CD4-positive, alpha-beta T cell treated with Interferon gamma for 1 hour (primary cell): ENCODE results near the gene TSPAN33.
"Not testable (repeated sequence)": the region's sequence is repeated elsewhere in the genome, so short reads cannot be mapped to it uniquely, and the experiment has no call there.

Experiments
- DNase-seq: peaks from one replicate; pipeline ENCODE4 v3.0.0-alpha.2; 2020

The TSPAN33 gene

DNA sequence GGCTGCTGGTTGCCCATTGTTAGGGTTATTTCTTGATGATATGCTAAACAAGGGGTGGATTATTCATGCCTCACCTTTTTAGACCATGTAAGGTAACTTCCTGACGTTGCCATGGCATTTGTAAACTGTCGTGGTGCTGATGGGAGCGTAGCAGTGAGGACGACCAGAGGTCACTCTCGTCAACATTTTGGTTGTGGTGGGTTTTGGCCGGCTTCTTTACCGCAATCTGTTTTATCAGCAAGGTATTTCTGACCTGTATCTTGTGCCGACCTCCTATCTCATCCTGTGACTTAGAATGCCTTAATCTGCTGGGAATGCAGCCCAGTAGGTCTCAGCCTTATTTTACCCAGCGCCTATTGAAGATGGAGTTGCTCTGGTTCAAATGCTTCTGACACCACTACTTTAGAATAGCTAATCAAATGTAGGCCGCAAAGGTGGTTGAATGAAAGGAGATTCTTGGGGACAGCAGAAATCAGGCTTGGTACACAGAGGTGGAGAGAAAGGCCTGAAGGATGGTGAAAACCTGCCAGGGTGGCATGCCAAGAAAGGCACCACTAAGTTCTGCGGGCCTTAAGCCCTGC lies 26.0 kb downstream of the TSPAN33 start:
- no peak for DNase-seq

DNA sequence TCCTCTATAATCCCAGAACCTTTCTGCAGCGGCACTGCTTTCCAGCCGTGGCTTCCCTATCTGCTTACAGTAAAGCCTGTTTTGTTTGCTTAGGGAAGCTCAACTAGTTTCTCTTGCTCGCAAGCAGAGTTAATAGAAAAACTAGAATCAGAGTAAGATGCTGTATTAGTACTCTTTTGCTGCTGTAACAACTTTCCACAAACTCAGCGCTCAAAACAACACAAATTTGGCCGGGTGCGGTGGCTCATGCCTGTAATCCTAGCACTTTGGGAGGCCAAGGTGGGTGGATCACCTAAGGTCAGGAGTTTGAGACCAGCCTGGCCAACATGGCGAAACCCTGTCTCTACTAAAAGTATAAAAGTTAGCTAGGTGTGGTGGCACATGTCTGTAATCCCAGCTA lies 29.4 kb downstream of the TSPAN33 start:
- not testable (repeated sequence) for DNase-seq

DNA sequence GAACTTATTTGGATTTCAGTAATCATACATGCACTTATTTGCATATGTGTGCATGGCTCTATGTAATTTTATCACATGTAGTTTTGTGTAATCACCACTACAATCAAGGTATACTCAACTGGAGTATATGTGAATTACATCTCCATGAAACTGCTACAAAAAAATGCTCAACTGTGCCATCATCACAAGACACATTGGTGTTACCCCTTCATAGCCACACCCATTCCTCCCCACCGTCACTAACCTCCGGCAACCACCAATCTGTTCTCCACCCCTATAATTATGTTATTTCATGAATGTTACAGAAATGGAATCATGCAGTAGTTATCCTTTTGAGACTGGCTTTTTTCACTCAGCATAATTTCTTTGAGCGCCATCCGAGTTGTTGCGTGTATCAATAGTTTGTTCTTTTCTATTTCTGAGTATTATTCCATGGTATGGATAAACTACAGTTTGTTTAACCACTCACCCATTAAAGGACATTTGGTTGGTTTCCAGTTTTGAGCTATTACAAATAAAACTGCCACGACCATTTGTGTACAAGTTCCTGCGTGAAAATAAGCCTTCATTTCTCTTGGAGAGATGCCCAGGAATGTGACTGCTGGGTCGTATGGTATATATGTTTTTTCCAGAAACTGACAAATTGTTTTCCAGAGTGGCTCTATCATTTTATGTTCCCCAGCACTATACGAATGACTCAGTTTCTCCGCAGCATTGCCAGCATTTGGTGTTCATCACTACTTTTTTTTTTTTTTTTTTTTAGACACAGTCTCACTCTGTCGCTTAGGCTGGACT lies 32.6 kb downstream of the TSPAN33 start:
- no peak for DNase-seq

DNA sequence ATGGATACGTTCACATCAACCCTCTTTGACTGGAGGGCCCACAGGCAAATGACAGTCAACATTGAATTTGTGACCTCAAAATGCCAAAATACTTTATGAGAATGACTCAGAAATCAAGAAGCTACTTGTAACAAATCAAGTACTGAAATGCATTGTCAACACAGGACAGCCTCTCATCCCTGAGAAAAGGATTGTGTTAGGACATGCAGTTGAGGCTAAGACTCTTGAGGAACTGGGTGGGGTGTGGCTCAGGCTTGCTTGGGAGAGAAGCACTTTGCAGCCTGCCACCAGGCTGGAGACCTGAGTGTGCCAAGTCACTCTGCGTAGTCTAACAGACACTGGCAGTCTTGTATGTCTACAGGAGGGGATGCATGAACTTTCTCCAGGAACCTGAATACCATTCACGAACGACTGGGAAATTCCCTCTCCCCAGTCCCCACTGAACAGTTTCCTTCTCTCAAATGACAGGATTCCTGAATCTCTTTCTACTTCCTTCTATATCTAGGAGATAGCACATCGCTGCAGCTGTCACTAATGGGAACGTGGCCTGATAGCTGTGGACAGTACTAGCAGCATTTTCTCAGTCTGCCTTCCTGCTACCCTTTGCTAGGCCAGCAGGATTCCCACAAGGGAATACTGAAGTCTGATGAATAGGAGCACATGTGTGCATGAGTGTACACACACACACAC lies 40.6 kb downstream of the TSPAN33 start:
- DNase-seq = no peak

DNA sequence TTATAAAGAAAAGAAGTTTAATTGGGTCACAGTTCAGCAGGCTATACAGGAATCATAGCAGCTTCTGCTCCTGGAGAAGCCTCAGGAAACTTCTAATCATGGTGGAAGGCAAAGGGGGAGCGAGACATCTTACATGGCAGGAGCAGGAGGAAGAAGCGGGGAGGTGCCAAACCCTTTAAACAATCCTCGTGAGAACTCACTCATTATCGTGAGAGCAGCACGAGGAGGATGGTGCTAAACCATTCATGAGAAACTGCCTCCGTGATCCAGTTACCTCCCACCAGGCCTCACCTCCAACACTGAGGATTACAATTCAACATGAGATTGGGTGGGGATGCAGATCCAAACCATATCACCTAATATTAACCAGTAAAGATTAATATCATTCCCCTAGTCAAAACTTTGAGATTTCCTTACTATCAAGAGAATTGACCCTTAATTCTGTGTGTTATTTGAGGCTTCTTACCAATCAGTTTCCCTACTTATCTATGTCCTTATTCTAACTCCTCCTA lies 42.3 kb downstream of the TSPAN33 start:
- no peak for DNase-seq

DNA sequence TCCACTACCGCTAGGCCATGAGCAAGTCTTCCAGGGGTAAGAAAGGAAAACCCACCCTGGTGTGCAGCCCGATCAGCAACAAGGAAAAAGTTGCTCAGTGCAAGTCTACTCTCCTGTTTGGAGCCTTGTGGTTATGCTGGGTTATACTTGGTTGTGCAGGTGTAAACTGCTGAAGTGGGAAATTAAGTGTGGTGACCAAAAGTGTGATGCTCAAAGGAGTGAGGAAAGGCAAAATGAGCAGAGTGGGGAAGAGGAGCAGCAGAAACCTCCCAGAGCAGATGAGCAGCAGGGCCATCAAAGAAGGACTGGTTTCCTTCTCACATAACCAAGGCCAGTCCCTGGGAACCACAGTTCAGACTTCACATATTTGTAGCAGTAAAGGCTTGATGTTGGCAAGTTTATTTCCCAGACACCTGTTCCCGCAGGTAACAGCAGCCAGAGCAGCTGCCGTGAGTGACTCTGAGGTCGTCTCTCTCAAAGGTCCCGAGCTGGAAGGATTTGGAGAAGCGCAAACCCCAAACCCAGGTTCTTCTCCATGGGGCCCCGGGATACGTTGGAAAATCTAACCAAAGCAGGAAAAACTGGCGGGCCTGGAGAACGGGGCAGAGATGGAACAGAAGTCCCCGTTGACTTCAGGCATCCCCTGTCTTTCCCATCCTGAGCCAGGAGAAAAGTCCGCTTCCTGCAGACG lies 43.3 kb downstream of the TSPAN33 start:
- no peak for DNase-seq

DNA sequence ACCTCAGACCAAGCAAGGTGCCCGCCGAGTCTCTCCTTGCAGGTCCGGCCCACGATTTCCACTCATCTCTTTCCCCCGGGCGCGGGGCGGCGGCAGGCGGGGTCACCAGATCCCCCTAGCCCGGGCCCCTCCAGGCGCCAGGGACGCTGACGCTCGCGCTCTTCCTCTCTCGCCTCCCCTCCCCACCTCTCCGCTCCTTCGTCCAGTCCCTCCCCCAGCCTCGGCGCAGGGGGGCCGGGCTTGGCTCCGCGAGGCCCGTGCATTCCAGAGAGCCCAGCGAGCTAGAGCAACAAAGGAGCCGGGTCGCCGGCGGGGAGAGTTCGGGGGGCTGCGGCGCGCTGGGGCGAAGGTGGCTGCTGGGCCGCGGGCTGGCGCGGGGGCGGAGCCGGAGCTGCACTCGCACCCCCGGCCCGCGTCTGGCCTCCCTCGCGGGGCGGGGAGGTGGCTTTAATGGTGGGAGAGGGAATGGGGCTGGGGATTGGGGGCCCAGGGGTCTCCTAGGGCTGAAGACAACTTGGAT lies 43.9 kb downstream of the TSPAN33 start, which contains the start of gene SMO:
Gene SMO, plus strand, starts transcription at position 262 of the 520 bp plus-strand sequence. CDS start 519 bp downstream, outside the sequence.
- DNase-seq = no peak

DNA sequence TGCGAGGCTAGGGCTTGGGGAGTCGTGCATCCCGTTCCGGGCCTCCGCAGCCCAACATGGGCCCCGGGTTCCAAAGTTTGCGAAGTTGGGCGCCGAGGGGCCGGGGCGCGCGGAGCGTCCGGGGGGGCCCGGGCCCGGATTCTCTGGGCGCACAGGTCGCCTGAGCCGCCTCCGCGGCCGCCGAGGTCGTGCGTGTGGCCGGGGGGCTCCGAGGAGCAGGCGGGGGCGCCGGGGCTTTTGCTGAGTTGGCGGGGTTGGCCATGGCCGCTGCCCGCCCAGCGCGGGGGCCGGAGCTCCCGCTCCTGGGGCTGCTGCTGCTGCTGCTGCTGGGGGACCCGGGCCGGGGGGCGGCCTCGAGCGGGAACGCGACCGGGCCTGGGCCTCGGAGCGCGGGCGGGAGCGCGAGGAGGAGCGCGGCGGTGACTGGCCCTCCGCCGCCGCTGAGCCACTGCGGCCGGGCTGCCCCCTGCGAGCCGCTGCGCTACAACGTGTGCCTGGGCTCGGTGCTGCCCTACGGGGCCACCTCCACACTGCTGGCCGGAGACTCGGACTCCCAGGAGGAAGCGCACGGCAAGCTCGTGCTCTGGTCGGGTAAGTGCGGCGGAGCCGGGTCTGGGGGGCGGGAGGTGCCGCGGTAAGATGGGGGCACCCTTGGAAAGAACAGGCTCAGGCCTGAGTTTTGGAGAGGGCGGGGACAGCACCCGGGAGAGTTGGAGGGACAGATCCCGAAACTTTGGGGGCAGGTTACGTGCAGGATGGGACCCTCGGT lies 44.6 kb downstream of the TSPAN33 start:
- no peak for DNase-seq

DNA sequence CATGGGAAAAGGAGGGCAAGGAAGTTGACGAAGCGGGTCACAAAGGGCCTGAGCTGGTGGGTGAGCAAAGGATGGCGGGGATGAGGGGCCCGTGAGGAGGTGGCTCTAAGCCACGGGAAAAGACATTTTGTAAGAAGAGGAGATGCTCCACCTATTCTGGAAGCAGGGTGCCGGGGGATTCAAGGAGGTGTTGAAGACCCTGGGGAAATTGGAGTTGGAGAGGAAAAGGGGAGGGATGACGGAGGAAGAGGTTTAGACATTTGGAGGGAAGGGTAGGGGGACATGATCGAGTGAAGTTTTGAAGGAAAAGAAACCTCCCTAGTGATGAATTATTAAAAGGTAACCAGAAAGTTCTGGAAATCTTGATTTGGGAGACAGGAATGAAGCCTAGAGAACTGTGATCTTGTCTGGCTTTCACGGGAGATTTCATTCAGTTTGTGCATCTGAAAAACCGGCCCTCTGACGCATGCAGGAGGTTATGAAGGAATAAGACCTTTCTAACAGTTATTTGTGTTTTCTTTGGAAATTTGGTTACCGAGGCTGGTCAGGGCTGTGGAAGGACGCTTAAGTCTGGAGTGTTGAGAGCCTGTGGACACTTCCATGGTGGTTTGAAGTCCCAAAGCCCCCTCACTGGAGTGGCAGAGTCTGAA lies 45.3 kb downstream of the TSPAN33 start:
- no peak for DNase-seq

DNA sequence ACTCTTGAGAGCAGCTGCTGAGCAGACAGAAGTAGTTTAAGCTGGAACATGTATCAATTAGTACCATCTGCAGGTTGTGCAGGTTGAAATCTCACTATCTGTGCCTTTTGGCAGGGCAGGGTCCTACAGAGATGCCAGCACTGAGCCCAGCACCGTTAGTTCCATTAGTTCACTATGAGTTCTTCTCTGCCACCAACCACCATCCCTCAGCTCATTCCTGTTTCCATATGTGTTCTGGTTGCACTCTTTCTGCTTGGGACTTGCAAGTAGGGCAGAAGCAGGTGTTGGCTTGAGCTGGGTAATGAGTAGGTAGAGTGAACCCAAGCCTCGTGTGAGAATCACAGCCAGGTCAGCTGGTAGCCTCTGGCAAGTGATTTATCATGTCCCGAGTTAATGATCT lies 46.8 kb downstream of the TSPAN33 start:
- DNase-seq = no peak

DNA sequence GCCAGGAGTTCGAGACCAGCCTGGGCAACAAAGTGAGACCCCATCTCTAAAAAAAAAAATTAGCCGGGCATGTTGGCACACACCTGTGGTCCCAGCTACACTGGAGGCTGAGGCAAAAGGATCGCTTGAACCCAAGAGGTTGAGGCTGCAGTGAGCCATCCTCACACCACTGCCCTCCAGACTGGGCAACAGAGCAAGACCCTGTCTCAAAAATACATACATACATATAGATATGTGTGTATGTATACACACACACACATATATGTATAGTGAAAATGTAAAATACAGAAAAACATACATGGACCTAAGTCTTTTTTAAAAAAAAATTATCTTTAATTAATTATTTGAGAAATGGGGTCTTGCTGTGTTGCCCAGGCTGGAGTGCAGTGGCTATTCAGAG lies 49.4 kb downstream of the TSPAN33 start:
- no peak for DNase-seq

DNA sequence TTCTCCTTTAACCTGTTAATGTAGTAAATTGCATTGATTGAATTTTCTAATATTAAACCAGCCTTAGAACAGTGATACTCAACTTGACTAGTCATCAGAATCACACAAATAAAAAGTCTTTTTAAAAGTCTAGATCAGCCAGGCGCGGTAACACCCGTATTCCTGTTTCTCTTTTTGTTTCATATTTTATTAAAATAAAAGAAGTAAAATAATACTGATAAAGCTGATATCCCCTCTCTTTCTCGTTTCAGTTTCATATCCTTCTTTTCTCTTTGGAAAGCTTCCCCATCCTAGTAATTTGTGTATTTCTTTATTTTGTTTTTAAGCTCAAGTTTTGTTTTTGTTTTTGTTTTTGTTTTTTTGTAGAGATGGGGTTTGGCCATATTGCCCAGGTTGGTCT lies 53.3 kb downstream of the TSPAN33 start:
- DNase-seq = no peak

DNA sequence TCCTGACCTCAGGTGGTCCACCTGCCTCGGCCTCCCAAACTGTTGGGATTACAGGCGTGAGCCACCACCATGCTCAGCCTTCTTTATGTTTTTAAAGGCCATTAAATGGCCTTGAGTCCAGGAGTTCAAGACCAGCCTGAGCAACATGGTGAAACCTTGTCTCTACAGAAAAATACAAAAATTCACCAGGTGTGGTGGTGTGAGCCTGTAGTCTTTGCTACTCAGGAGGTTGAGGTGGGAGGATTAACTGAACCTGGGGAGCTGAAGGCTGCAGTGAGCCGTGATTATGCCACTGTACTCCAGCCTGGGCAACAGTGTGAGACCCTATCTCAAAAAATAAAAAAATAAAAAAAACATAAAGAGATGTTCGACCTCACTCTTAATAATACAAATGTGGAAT lies 54.9 kb downstream of the TSPAN33 start:
- no peak for DNase-seq

DNA sequence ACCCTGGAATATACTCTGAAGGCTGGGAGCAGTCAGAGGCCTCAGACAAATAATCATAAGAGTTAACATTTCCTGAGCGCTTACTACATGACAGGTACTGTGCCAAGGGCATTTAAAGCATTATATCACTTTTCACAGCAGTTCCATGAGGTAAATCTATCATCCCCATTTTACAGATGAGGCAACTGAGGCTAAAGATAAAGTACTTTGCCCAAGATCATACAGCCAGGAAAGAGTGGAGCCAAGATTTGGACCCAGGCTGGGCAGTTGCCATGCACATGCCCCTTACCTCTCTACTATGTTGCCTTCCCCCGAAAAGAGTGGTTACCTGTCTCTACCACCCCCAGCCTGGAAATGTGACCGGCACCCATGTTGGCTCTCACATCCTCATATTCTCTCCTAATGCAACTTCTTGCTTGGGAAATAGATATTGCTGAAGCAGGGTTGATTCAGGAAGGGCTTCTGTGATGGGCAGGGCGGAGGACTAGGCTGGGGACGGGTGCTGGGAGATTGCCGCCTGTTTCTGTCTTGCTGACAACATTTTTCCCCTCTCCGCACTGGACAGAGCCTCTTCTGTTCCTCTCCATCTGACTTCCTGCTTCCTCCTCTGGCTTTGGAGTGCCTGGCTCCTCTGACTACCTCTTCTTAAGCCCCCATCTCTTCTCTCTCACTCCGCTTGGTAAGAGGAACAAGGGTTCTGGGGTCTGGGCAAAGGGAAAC lies 57.7 kb downstream of the TSPAN33 start:
- DNase-seq = no peak

DNA sequence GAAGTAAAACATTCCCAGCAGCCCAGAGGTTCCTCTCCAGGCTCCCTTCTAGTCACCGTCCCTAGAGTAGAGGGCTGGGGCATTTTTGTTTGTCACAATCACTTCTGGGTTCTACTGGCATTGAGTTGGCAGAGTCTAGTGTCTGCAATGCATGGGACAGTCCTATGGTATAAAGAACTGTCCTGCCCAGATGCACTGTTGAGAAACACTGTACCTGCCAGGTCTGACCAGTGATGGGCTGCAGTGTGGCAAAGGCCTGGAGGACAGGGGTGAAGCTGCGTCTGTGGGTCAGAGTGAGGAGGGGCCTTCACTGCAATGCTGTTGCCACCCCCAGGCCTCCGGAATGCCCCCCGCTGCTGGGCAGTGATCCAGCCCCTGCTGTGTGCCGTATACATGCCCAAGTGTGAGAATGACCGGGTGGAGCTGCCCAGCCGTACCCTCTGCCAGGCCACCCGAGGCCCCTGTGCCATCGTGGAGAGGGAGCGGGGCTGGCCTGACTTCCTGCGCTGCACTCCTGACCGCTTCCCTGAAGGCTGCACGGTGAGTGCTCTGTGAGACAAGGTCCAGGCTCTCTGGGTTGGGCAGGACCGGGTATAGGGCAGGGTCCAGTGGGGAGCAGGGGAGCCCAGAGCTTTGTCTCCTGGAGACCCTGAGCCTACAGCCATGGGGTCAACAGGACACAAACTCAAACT lies 58.7 kb downstream of the TSPAN33 start:
- DNase-seq = no peak

DNA sequence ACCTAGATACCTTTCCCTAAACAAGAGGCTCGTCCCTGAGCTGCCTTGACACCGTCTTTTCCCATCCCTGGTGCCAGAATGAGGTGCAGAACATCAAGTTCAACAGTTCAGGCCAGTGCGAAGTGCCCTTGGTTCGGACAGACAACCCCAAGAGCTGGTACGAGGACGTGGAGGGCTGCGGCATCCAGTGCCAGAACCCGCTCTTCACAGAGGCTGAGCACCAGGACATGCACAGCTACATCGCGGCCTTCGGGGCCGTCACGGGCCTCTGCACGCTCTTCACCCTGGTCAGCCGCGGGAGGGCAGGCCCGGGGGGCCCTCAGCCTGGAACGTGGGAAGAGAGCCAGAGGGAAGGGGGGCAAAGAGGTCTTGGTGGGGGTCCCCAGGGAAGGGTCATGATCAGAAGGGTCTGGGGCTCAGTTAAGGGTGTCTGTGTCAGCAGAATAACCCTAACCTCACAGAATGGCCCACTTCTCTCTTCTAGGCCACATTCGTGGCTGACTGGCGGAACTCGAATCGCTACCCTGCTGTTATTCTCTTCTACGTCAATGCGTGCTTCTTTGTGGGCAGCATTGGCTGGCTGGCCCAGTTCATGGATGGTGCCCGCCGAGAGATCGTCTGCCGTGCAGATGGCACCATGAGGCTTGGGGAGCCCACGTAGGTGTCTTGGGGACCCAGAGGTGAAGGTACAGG lies 60.8 kb downstream of the TSPAN33 start:
- no peak for DNase-seq

DNA sequence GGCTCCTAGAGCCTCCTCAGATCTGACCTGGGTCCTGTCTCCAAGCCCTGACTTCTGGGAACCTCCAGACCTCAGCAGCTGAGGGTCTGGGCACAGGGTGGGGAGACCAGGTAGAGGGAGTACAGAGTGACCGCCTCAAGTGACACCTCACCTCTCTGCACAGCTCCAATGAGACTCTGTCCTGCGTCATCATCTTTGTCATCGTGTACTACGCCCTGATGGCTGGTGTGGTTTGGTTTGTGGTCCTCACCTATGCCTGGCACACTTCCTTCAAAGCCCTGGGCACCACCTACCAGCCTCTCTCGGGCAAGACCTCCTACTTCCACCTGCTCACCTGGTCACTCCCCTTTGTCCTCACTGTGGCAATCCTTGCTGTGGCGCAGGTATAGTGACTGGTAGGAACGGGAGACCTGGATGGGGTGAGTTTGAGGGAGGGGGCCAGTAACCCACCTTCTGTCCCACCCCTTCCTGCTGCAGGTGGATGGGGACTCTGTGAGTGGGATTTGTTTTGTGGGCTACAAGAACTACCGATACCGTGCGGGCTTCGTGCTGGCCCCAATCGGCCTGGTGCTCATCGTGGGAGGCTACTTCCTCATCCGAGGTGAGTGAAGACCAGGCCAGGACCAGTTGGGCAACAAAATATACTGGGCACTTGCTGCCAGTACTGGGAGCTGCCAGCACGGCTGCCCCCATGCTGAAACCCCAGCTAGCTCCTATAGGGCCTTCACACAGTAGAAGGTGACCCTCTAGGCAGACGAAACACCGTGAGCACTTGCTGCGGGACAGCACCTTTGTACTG lies 61.7 kb downstream of the TSPAN33 start:
- DNase-seq = no peak

DNA sequence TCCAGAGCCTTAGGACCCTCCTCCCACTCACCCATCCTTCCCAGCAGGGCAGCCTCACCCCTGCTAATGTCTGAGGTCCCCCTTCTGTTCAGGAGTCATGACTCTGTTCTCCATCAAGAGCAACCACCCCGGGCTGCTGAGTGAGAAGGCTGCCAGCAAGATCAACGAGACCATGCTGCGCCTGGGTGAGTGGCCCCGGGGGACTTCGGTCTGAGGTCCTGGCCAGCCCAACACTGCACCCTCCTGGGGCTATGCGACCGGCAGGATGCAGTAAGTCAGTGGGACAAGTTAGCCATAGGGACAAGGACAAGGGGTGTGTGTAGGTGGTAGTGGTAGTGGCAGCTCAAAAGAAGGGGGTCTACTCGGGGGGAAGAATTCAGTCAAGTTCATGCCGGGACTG lies 64.2 kb downstream of the TSPAN33 start:
- DNase-seq = no peak
